NCI-H1436 treated with DMSO at 0.1 percent for 48 hours (cell line): ENCODE data around the gene NFATC1.

Experiments used
- DNase-seq: peaks from one replicate; lab custom pipeline; 2025; lab: John Stamatoyannopoulos, UW

The NFATC1 gene

GRCh38 chr18:79521416-79522205, 125.9 kb downstream of the NFATC1 start:
- DNase-seq, result no peak

GRCh38 chr18:79522451-79523205, 126.9 kb downstream of the NFATC1 start:
- DNase-seq, result no peak

- no peak for DNase-seq
These were observed 127.5 kb downstream of the NFATC1 start for GRCh38 chr18:79523206-79523735.

GRCh38 chr18:79523736-79524180, 128.0 kb downstream of the NFATC1 start:
- no peak for DNase-seq

DNA sequence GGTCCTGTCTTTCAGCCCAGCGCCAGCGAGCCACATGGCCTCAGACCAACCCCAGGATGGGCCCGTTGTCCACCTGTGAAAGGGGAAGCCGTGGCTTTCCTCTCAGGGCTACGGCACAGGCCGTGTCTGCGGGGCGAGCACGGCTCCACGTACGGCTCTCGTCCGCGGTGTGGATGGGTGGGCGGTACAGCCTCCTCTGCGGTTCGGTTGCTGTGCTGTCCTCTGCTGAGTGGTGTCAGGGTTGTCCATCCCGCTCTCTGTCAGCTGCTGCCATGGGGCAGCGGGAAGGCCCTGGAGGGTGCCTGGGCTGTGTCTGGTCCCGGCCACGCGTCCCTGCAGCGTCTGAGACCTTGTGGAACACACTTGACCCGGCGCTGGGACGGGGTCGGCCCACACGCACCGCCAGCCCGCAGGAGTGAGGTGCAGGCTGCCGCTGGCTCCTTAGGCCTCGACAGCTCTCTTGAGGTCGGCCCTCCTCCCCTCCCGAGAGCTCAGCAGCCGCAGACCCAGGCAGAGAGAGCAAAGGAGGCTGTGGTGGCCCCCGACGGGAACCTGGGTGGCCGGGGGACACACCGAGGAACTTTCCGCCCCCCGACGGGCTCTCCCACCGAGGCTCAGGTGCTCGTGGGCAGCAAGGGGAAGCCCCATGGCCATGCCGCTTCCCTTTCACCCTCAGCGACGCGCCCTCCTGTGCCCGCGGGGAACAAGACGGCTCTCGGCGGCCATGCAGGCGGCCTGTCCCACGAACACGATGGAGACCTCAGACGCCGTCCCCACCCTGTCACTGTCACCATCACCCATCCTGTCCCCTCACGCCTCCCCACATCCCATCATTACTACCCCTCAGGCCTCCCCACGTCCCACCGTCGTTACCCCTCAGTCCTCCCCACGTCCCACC, 128.7 kb downstream of the NFATC1 start:
- no peak for DNase-seq

DNA sequence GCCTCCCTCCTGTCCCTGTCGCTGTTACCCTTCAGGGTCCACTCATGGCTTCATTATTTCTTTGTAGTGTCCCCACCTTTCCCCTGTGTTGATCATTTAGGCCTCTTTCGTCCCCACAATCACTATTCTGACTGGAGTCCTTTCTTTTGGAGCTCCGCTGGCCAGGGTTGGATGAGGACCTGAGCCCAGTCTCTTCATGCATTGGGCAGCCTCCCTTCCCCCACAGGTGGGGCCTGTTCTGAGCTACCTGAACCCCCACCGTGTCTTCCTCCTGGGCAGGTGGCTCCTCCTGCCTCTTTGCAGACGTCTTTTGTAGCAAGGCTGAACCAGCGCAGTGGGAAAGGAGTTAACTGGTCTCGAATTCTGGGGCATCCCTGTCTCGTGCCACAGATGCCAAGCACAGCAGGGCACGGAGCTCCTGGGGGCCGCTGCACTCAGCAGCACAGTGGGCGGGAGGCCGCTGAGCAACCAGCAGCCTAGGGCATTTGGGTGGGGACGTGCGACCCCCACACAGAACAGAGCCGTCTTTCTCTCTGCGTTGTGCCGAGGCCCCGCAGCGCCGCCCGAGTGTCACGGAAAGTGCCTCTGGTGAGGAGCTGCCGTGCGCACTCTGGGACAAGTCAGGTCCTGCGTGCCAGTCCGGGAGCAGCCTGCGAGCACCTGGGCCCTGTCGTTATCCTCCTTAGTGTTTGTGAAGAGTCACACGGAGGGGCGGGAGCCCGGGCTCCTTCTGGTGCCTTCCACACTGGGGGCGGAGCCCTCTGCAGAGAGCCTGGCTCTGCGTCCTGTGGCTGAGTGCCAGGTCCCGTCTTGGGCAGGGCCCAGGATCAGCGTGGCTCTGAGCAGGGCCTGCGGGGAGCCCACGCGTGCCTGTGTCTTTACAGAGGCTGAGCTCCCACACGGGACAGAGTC, 130.1 kb downstream of the NFATC1 start:
- DNase-seq, result no peak

DNA sequence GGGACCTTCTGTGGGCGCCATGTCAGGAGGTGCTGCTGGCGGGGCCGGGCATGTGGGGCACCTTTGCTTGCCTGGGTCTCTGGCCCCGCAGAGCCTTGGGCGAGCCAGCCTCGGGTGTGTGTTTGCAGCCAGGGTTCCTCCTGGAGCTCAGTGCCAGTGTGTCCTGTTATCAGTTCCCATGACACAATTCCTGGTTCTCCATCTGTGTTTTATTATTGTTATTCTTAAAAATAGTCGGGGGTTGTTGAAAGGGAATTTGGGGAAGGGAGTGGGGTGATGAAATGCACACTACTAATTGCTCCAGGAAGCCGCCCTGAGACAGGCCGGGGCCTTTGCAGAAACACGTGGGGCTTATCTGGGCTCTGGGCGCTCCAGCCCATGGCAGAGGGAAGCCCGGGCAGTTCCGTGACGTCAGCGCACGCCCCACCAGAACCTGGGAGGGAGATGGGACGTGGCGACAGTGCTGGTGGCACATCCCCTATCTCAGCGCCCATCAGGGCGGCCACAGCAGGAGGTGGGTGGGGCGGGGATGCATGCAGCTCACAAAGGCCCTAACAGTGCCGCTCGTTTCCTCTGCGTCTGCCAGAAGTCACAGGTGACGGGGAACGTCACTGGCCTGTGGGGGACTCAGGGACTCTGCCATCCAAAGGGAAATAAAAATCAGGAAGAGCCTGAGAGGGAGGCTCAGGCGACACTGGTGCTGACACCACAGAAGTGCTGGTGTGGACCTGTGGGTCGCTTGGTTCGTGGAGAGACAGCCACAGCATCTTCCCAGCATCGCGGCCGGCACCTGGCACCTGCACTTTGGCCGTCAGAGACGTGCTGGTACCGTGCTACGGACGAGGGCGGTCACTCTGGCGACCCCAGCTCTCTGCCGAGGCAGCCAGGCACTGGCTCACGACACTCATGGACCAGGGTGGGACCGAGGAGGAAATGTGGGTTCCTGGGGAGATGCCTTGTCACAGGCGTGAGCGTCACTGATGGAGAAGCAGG, 131.0 kb downstream of the NFATC1 start:
- no peak for DNase-seq

GRCh38 chr18:79527656-79528315, 132.1 kb downstream of the NFATC1 start:
- DNase-seq, result no peak

GRCh38 chr18:79528316-79528695, 132.6 kb downstream of the NFATC1 start:
- DNase-seq, result no peak

- DNase-seq, result no peak
These were observed 133.1 kb downstream of the NFATC1 start for GRCh38 chr18:79528846-79529245.

- no peak for DNase-seq
These were observed 133.6 kb downstream of the NFATC1 start for GRCh38 chr18:79529296-79529695.

GRCh38 chr18:79529991-79530390, 134.3 kb downstream of the NFATC1 start:
- DNase-seq, result no peak

DNA sequence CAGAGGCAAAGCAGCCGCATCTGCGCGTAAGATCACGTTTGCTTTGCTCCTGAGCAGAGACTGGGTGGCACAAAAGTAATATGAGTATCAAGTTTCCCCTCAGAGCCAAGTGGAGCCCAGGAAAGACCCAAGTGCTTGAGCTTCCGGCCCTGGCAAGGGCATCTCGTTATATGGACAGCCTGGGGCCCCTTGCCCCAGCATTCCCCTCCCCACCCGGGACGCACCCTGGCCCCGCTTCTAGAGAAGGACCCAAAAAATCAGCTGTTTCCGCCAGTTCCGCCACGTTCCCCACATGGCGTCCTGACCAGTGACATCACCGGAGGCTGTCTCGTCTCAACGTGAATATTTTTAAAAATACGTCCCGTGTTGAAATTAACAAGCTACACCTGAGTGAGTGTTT, 135.1 kb downstream of the NFATC1 start:
- no peak for DNase-seq

DNA sequence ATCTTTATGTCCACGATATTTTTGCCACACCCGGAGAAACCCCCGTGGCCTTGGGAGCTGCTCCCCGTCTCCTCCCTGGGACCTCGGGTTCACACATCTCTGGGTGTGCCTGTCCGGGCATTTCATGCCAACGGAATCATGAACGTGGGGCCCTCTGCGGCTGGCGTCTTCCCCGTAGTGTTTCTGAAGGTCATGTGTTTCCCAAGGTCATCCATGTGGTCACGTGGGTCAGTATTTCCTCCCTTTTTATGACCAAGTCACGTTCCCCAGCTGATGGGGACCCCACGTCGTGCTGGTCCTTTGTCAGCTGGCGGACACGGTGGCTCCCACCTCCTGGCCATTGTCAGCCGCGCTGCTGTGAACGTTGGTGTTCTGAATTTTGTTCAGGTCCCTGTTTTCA, 135.7 kb downstream of the NFATC1 start:
- no peak for DNase-seq

- no peak for DNase-seq
These were observed 136.2 kb downstream of the NFATC1 start for GRCh38 chr18:79531926-79532312.

- no peak for DNase-seq
These were observed 136.7 kb downstream of the NFATC1 start for GRCh38 chr18:79532313-79533007.

GRCh38 chr18:79533146-79533545, 137.4 kb downstream of the NFATC1 start:
- DNase-seq, result no peak

DNA sequence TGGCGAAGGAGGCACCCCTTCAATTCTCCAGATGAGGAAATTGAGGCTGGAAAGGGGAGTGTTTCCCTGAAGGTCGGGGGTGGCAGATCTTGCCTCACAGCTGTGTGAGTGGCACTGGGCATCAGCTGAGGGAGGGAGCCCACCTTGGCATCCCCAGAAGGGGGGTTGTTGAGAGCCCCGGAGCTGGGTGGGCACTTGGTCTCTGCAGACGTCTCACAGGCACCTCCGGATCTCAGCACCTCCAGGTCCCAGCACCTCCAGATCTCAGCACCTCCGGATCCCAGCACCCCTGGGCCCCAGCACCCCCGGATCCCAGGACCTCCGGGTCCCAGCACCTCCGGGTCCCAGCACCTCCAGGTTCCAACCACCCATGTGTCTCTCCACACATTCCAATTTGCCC, 137.9 kb downstream of the NFATC1 start:
- no peak for DNase-seq

DNA sequence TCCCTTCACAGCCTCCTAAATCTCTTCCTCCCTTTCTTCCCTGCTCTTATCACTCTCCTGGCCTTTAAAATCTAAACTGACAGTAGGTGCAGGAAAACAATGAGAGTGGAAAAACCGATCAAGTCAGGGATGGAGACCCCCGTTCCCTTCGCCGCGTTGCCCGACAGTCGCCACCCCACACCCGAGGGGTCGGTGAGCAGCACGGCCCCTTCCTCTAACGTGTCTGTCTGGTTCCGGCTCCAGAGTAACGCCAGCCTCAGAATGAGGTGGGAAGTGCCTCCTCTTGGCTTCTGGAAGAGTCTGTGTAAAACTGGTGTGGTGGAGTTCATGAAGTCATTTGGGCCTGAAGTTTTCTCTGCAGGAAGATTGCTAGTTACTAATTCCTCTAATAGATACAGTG, 138.6 kb downstream of the NFATC1 start:
- DNase-seq, result no peak
